GM10847 (cell line): Measurements from ENCODE around the gene FZD1.

Experiments
- POLR2A ChIP-seq: IDR thresholded peaks from 2 replicates; pipeline ENCODE4 v1.6.1; 2011; ENCODE audit not compliant: insufficient read length; ENCODE audit errors: extremely low read depth

Gene FZD1

GRCh38 chr7:91285696-91286355 lies 21.6 kb downstream of the FZD1 start:
- TF ChIP-seq POLR2A = no peak

- no peak for TF ChIP-seq POLR2A
Observed at GRCh38 chr7:91286432-91286831, 22.2 kb downstream of the FZD1 start.

- TF ChIP-seq POLR2A = no peak
Observed at GRCh38 chr7:91287371-91288084, 23.3 kb downstream of the FZD1 start.

GRCh38 chr7:91288208-91288824 lies 24.1 kb downstream of the FZD1 start:
- TF ChIP-seq POLR2A = no peak

- TF ChIP-seq POLR2A = no peak
Observed at GRCh38 chr7:91289633-91290254, 25.5 kb downstream of the FZD1 start.

- TF ChIP-seq POLR2A = no peak
Observed at GRCh38 chr7:91291302-91291701, 27.1 kb downstream of the FZD1 start.

GRCh38 chr7:91291902-91292301 lies 27.7 kb downstream of the FZD1 start:
- TF ChIP-seq POLR2A = no peak

- TF ChIP-seq POLR2A = no peak
Observed at GRCh38 chr7:91292506-91292905, 28.3 kb downstream of the FZD1 start.

- TF ChIP-seq POLR2A = no peak
Observed at GRCh38 chr7:91293136-91293535, 28.9 kb downstream of the FZD1 start.

- no peak for TF ChIP-seq POLR2A
Observed at GRCh38 chr7:91293840-91294239, 29.6 kb downstream of the FZD1 start.

GRCh38 chr7:91294639-91295220 lies 30.5 kb downstream of the FZD1 start:
- TF ChIP-seq POLR2A = no peak

GRCh38 chr7:91295576-91295975 lies 31.3 kb downstream of the FZD1 start:
- no peak for TF ChIP-seq POLR2A

GRCh38 chr7:91297939-91298338 lies 33.7 kb downstream of the FZD1 start:
- TF ChIP-seq POLR2A = no peak

- TF ChIP-seq POLR2A = no peak
Observed at GRCh38 chr7:91299952-91300775, 35.9 kb downstream of the FZD1 start.

GRCh38 chr7:91302794-91303193 lies 38.6 kb downstream of the FZD1 start:
- no peak for TF ChIP-seq POLR2A

- TF ChIP-seq POLR2A = no peak
Observed at GRCh38 chr7:91306266-91306665, 42.0 kb downstream of the FZD1 start.
